Measurements from ENCODE around the gene PDLIM4.

DNA sequence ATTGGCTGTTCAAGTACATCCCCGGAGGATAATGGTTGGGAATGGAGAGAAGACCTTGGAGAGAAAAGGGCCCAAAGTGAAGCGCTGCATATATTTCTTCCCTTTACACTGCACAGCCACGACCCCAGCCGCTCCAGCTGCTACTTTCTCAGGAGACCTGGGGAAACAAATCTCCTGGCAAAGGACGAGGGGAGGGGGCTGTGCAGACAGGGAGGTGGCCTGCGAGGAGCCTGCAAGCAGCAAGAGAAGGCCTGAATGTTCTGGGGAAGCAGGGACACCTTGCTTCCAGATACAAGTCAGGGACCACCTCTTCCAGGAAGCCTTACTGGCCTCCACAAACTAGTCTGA is 739 bp upstream of the PDLIM4 start:
- no peak for TF ChIP-seq YY1 (IDR thresholded peaks at IDR 0.05; ENCODE audit: insufficient read depth, insufficient read length)
- TF ChIP-seq ZNF274 (IDR thresholded peaks at IDR 0.05; ENCODE audit: low read depth, low read length), result no peak

All from NT2/D1 (cell line).